Measurements from ENCODE around the gene MUC15. TPM values are rescaled to one million over a fixed set of nuclear protein-coding genes. Genes with fewer than 3 reads are reported as not detected.

MUC15 gene
- total and polyA plus RNA-seq, 2 donors (not counting 1 experiment from before 2014, with no cell fraction given): not detected

DNA sequence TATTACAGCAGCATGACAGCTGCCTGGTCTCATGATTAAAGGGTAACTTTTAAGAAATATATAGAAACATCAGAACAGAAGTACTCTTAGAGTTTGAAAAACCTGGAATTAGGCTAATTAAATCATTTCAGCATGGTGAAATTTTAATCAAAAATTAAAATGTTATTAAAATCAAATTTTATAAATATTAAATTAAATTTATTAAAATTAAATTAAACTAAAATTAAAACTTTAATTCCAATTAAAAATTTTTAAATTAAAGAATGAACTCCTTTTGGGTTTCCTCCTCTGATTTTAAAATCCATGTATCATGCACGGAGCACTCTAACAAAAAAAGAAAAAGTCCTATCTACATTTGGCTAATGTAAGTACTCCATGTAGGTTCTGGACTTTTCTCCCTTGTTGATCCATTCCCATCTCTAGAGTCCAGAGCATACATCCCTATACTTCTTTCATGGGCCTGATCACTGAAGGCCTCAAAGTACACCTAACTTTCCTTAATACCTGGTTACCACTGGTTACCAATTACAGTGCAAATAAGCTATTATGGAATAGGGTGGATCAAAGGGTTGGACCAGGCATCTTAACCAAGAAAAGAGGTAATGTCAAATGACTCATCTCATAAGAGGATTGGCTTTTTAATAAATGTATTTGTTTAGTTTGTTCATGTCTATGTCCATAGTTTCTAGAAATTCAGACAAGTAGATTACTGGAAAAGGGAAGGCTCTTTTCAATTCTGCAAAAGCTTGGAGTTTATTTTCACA, 48.4 kb upstream of the MUC15 start:
- DNase-seq (ENCODE audit: low read depth in 2 of 2): no peak
- Histone ChIP-seq H3K9ac (ENCODE audit: insufficient read depth, low read length) (no peak overlapping the region), H3K27me3 (ENCODE audit: control insufficient read depth, insufficient read depth, low read length) (no peaks in the 10 kb centered on the region), H4K20me1 (ENCODE audit: control insufficient read depth, extremely low read depth, insufficient read depth, low read length) (no peaks in the 10 kb centered on the region), H3K4me3 (replicated peaks in 1 of 4; ENCODE audit: control extremely low read depth in 1 of 4, insufficient read depth in 1 of 4, low read depth in 3 of 4, low read length in 4 of 4) (no peak overlapping the region), H3K79me2 (ENCODE audit: control insufficient read depth, insufficient read depth, low read length) (no peaks in the 10 kb centered on the region), H3K9me3 (ENCODE audit: control insufficient read depth, insufficient read depth, low read depth, low read length) (no peaks in the 10 kb centered on the region), H3K27ac (ENCODE audit: insufficient read depth, low read length) (no peak overlapping the region), H2AFZ (ENCODE audit: low read length) (no peak overlapping the region), H3K4me1 (ENCODE audit: control insufficient read depth, extremely low read depth, insufficient read depth, low read length) (no peaks in the 10 kb centered on the region), H3K36me3 (ENCODE audit: control insufficient read depth, insufficient read depth, low read length) (no peaks in the 10 kb centered on the region), H3K4me2 (ENCODE audit: extremely low read depth, insufficient read depth, low read length) (no peak overlapping the region)
- TF ChIP-seq, protein P1, sequence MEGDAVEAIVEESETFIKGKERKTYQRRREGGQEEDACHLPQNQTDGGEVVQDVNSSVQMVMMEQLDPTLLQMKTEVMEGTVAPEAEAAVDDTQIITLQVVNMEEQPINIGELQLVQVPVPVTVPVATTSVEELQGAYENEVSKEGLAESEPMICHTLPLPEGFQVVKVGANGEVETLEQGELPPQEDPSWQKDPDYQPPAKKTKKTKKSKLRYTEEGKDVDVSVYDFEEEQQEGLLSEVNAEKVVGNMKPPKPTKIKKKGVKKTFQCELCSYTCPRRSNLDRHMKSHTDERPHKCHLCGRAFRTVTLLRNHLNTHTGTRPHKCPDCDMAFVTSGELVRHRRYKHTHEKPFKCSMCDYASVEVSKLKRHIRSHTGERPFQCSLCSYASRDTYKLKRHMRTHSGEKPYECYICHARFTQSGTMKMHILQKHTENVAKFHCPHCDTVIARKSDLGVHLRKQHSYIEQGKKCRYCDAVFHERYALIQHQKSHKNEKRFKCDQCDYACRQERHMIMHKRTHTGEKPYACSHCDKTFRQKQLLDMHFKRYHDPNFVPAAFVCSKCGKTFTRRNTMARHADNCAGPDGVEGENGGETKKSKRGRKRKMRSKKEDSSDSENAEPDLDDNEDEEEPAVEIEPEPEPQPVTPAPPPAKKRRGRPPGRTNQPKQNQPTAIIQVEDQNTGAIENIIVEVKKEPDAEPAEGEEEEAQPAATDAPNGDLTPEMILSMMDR (conservative IDR thresholded peaks at IDR 0.05 in 1 of 2, IDR thresholded peaks at IDR 0.05 in 1 of 2; ENCODE audit: low read depth in 1 of 2, low read length in 2 of 2): no peak
- TF ChIP-seq EZH2 (IDR thresholded peaks at IDR 0.05; ENCODE audit: low read length, missing control alignments): no peak

DNA sequence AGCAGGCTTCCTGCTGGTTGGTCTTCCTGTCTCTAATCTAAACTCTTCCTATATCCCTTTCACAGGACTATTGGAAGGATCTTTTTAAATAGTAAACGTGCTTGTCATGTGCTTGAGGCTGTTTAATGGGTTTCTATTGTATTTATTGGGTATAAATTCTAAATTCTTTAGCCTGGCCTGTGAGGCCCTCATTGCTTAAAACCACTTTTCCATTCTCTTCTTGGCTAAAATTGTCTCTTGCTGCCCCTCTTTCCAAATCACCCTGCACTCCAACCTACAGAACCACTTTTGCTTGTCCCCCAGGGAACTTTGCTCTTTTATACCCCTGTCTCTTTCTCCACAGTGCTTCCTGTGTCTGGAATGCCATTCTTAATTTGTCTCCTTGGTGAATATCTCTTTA, 46.4 kb upstream of the MUC15 start:
- H4K20me1 ChIP-seq (ENCODE audit: control insufficient read depth, extremely low read depth, insufficient read depth, low read length): no peaks in the 10 kb centered on the region
- H3K79me2 ChIP-seq (ENCODE audit: control insufficient read depth, insufficient read depth, low read length): no peaks in the 10 kb centered on the region
- H3K4me3 ChIP-seq (replicated peaks in 1 of 4; ENCODE audit: control extremely low read depth in 1 of 4, insufficient read depth in 1 of 4, low read depth in 3 of 4, low read length in 4 of 4): no peak overlapping the region
- H3K4me1 ChIP-seq (ENCODE audit: control insufficient read depth, extremely low read depth, insufficient read depth, low read length): no peaks in the 10 kb centered on the region
- H3K4me2 ChIP-seq (ENCODE audit: extremely low read depth, insufficient read depth, low read length): no peak overlapping the region
- H3K36me3 ChIP-seq (ENCODE audit: control insufficient read depth, insufficient read depth, low read length): no peaks in the 10 kb centered on the region
- no peak overlapping the region for H3K27ac ChIP-seq (ENCODE audit: insufficient read depth, low read length)
- no peak overlapping the region for H3K9ac ChIP-seq (ENCODE audit: insufficient read depth, low read length)
- no peak overlapping the region for H2AFZ ChIP-seq (ENCODE audit: low read length)
- H3K27me3 ChIP-seq (ENCODE audit: control insufficient read depth, insufficient read depth, low read length): no peaks in the 10 kb centered on the region
- no peak for DNase-seq (ENCODE audit: low read depth in 2 of 2)
- TF ChIP-seq, protein P1 (conservative IDR thresholded peaks at IDR 0.05 in 1 of 2, IDR thresholded peaks at IDR 0.05 in 1 of 2; ENCODE audit: low read depth in 1 of 2, low read length in 2 of 2): no peak
- no peak for TF ChIP-seq EZH2 (IDR thresholded peaks at IDR 0.05; ENCODE audit: low read length, missing control alignments)
- no peaks in the 10 kb centered on the region for H3K9me3 ChIP-seq (ENCODE audit: control insufficient read depth, insufficient read depth, low read depth, low read length)

DNA sequence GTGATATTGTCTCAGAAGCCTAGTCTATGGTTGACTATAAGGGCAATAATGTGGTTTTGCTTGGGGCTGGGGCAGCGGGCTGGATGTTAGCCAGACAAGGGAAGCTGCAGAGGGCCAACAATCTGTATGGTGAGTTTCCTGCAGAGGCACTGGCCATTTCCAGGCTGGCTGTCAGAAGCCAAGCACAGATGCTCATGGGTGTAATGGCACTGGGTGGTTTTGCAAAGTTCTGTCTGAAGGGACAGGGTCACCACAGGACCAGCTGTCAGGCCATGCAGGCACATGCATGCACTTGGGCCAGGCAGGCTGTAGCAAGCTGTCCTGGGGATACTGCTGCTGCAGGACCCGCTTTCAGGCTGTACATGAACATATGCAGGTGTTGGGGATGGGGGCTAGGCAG, 41.7 kb upstream of the MUC15 start:
- no peak overlapping the region for H3K4me2 ChIP-seq (ENCODE audit: extremely low read depth, insufficient read depth, low read length)
- no peak overlapping the region for H3K27ac ChIP-seq (ENCODE audit: insufficient read depth, low read length)
- H3K4me1 ChIP-seq (ENCODE audit: control insufficient read depth, extremely low read depth, insufficient read depth, low read length): no peaks in the 10 kb centered on the region
- H2AFZ ChIP-seq (ENCODE audit: low read length): no peak overlapping the region
- H3K79me2 ChIP-seq (ENCODE audit: control insufficient read depth, insufficient read depth, low read length): no peaks in the 10 kb centered on the region
- no peaks in the 10 kb centered on the region for H3K27me3 ChIP-seq (ENCODE audit: control insufficient read depth, insufficient read depth, low read length)
- H4K20me1 ChIP-seq (ENCODE audit: control insufficient read depth, extremely low read depth, insufficient read depth, low read length): no peaks in the 10 kb centered on the region
- no peak for TF ChIP-seq EZH2 (IDR thresholded peaks at IDR 0.05; ENCODE audit: low read length, missing control alignments)
- TF ChIP-seq, protein P1 (conservative IDR thresholded peaks at IDR 0.05 in 1 of 2, IDR thresholded peaks at IDR 0.05 in 1 of 2; ENCODE audit: low read depth in 1 of 2, low read length in 2 of 2): no peak
- no peaks in the 10 kb centered on the region for H3K9me3 ChIP-seq (ENCODE audit: control insufficient read depth, insufficient read depth, low read depth, low read length)
- no peak overlapping the region for H3K9ac ChIP-seq (ENCODE audit: insufficient read depth, low read length)
- H3K4me3 ChIP-seq (replicated peaks in 1 of 4; ENCODE audit: control extremely low read depth in 1 of 4, insufficient read depth in 1 of 4, low read depth in 3 of 4, low read length in 4 of 4): no peak overlapping the region
- no peak for DNase-seq (ENCODE audit: low read depth in 2 of 2)
- no peaks in the 10 kb centered on the region for H3K36me3 ChIP-seq (ENCODE audit: control insufficient read depth, insufficient read depth, low read length)
